Neuronal stem cell (in vitro differentiated cells): ENCODE measurements around the gene MUSTN1.

Source experiments
- DNase-seq: peaks from one replicate; pipeline ENCODE4 v3.0.0-alpha.2; 2013; ENCODE audit warnings: low spot score
- H2AFZ ChIP-seq: one replicate; pipeline ENCODE4 v1.6.1; 2013; ENCODE audit warnings: mild to moderate bottlenecking, low read length, inconsistent platforms
- H2AK5ac ChIP-seq: 2 replicates; pipeline ENCODE4 v1.6.1; 2013; ENCODE audit warnings: low read depth, mild to moderate bottlenecking, inconsistent platforms, low read length, moderate library complexity, mixed read lengths
- H2BK120ac ChIP-seq: 2 replicates; pipeline ENCODE4 v1.6.1; 2013; ENCODE audit warnings: low read depth, mild to moderate bottlenecking, inconsistent platforms, low read length, moderate library complexity, mixed read lengths
- H2BK12ac ChIP-seq: one replicate; pipeline ENCODE4 v1.6.1; 2013; ENCODE audit warnings: low read length, inconsistent platforms
- H2BK15ac ChIP-seq: 2 replicates; pipeline ENCODE4 v1.6.1; 2013; ENCODE audit warnings: mild to moderate bottlenecking, low read length, inconsistent platforms, mixed read lengths
- H2BK5ac ChIP-seq: one replicate; pipeline ENCODE4 v1.6.1; 2013; ENCODE audit warnings: inconsistent platforms, mild to moderate bottlenecking, low read length, moderate library complexity
- H3K14ac ChIP-seq: one replicate; pipeline ENCODE4 v1.6.1; 2013; ENCODE audit warnings: low read length, inconsistent platforms
- H3K18ac ChIP-seq: 2 replicates; pipeline ENCODE4 v1.6.1; 2013; ENCODE audit warnings: low read length, inconsistent platforms
- H3K23ac ChIP-seq: 2 replicates; pipeline ENCODE4 v1.6.1; 2013; ENCODE audit warnings: low read depth, mild to moderate bottlenecking, mixed read lengths, low read length, inconsistent platforms; ENCODE audit not compliant: poor library complexity
- H3K27ac ChIP-seq: replicated peaks from 3 replicates; pipeline ENCODE4 v1.5.1; 2013; ENCODE audit warnings: low read length, inconsistent platforms
- H3K27me3 ChIP-seq, 3 experiments: 2 replicates each; pipeline ENCODE4 v1.6.1; 2013; ENCODE audit warnings: low read length in 3 of 3, mild to moderate bottlenecking in 2 of 3, inconsistent platforms in 1 of 3, low read depth in 1 of 3, mixed read lengths in 1 of 3, moderate library complexity in 1 of 3; ENCODE audit not compliant: control insufficient read depth in 3 of 3, insufficient read depth in 3 of 3
- H3K36me3 ChIP-seq, 2 donors: replicated peaks in 1 of 2; 2 replicates each; pipeline ENCODE4 v1.6.1; 2013; ENCODE audit warnings: low read length in 2 of 2; ENCODE audit not compliant: control insufficient read depth in 2 of 2, insufficient read depth in 2 of 2
- H3K4ac ChIP-seq: 2 replicates; pipeline ENCODE4 v1.6.1; 2013; ENCODE audit warnings: inconsistent platforms, mild to moderate bottlenecking, low read length, moderate library complexity
- H3K4me1 ChIP-seq, 2 donors: 1 replicate in 1 of 2; 2 replicates in 1 of 2; pipeline ENCODE4 v1.6.1; 2013; ENCODE audit warnings: low read length in 2 of 2, low read depth in 1 of 2; ENCODE audit not compliant: control insufficient read depth in 2 of 2, insufficient read depth in 1 of 2
- H3K4me2 ChIP-seq: one replicate; pipeline ENCODE4 v1.6.1; 2013; ENCODE audit warnings: mild to moderate bottlenecking, low read length, inconsistent platforms; ENCODE audit not compliant: insufficient read depth, poor library complexity, severe bottlenecking
- H3K4me3 ChIP-seq, 2 donors: 2 replicates each; pipeline ENCODE4 v1.5.1; 2013; ENCODE audit warnings: low read length in 2 of 2, mild to moderate bottlenecking in 2 of 2, inconsistent platforms in 1 of 2, moderate library complexity in 1 of 2
- H3K79me1 ChIP-seq: one replicate; pipeline ENCODE4 v1.6.1; 2013; ENCODE audit warnings: low read depth, mild to moderate bottlenecking, inconsistent platforms, low read length, moderate library complexity
- H3K9ac ChIP-seq: one replicate; pipeline ENCODE4 v1.6.1; 2013; ENCODE audit warnings: mild to moderate bottlenecking, low read depth, low read length, inconsistent platforms; ENCODE audit not compliant: poor library complexity
- H3K9me3 ChIP-seq, 2 donors: replicated peaks in 1 of 2; 2 replicates each; pipeline versions ENCODE3 to v1.6.1; 2013; ENCODE audit warnings: low read length in 2 of 2, mild to moderate bottlenecking in 2 of 2, inconsistent platforms in 1 of 2, low read depth in 1 of 2, mixed read lengths in 1 of 2, moderate library complexity in 1 of 2; ENCODE audit not compliant: control insufficient read depth in 2 of 2, insufficient read depth in 1 of 2
- H4K8ac ChIP-seq: one replicate; pipeline ENCODE4 v1.6.1; 2013; ENCODE audit warnings: low read depth, mild to moderate bottlenecking, inconsistent platforms, low read length, moderate library complexity
- H4K91ac ChIP-seq: one replicate; pipeline ENCODE4 v1.6.1; 2013; ENCODE audit warnings: low read length, low read depth, mild to moderate bottlenecking, inconsistent platforms; ENCODE audit not compliant: poor library complexity
- WGBS, 2 donors: extraction: QIAGEN DNeasy Blood & Tissue Kit; methylation state at CpG; one replicate each; pipeline ENCODE4 v1.1.7; 2013; ENCODE audit warnings: missing lambda C conversion rate in 2 of 2, mixed read lengths in 1 of 2; ENCODE audit not compliant: insufficient read length in 2 of 2, insufficient replicate concordance in 1 of 2; ENCODE audit errors: extremely low coverage in 2 of 2; 5-methylcytosine and 5-hydroxymethylcytosine counted together

Gene MUSTN1

GRCh38 chr3:52796411-52796810 is 38.4 kb downstream of the MUSTN1 start:
- H3K4me2 ChIP-seq: no peak overlapping the region
- no peak overlapping the region for H2BK120ac ChIP-seq
- no peaks in the 10 kb centered on the region for H3K9me3 ChIP-seq
- no peak overlapping the region for H2BK12ac ChIP-seq
- no peak overlapping the region for H3K4ac ChIP-seq
- no peak overlapping the region for H3K4me3 ChIP-seq
- no peak overlapping the region for H4K8ac ChIP-seq
- no peak overlapping the region for H3K9ac ChIP-seq
- H3K14ac ChIP-seq: no peak overlapping the region
- WGBS, 2 donors: no CpG with 5 or more reads among the region's 9 CpGs
- no peak overlapping the region for H2BK5ac ChIP-seq
- H3K79me1 ChIP-seq: no peaks in the 10 kb centered on the region
- no peak overlapping the region for H2BK15ac ChIP-seq
- no peak overlapping the region for H3K23ac ChIP-seq
- peaks cover 0 to 10% (median 0%) of the 10 kb centered on the region in 3 experiments for H3K27me3 ChIP-seq
- no peak for DNase-seq
- H3K27ac ChIP-seq: no peak overlapping the region
- peaks cover 4 to 9% of the 10 kb centered on the region in 2 donors for H3K4me1 ChIP-seq
- no peak overlapping the region for H4K91ac ChIP-seq
- H2AK5ac ChIP-seq: no peak overlapping the region
- no peaks in the 10 kb centered on the region for H3K36me3 ChIP-seq
- H3K18ac ChIP-seq: no peak overlapping the region
- no peak overlapping the region for H2AFZ ChIP-seq

- H3K4me1 ChIP-seq: peaks cover 4 to 9% of the 10 kb centered on the region in 2 donors
- no peak overlapping the region for H2BK12ac ChIP-seq
- no peak overlapping the region for H2BK5ac ChIP-seq
- H3K79me1 ChIP-seq: no peaks in the 10 kb centered on the region
- no peak overlapping the region for H3K27ac ChIP-seq
- H3K4me3 ChIP-seq: no peak overlapping the region
- H3K18ac ChIP-seq: no peak overlapping the region
- H3K36me3 ChIP-seq: no peaks in the 10 kb centered on the region
- no peak overlapping the region for H3K9ac ChIP-seq
- DNase-seq: no peak
- no peak overlapping the region for H4K91ac ChIP-seq
- no peak overlapping the region for H2AK5ac ChIP-seq
- no peak overlapping the region for H3K4ac ChIP-seq
- H3K9me3 ChIP-seq: no peaks in the 10 kb centered on the region
- WGBS, 2 donors: no CpG with 5 or more reads among the region's 9 CpGs
- peak overlapping the region; percentile 49 for H2BK120ac ChIP-seq
- H2BK15ac ChIP-seq: no peak overlapping the region
- H3K4me2 ChIP-seq: no peak overlapping the region
- H4K8ac ChIP-seq: no peak overlapping the region
- H3K23ac ChIP-seq: no peak overlapping the region
- H3K14ac ChIP-seq: no peak overlapping the region
- H2AFZ ChIP-seq: no peak overlapping the region
- H3K27me3 ChIP-seq: peaks cover 0 to 10% (median 0%) of the 10 kb centered on the region in 3 experiments
Observed at GRCh38 chr3:52795298-52795900, 39.4 kb downstream of the MUSTN1 start.

GRCh38 chr3:52794612-52795099 is 40.2 kb downstream of the MUSTN1 start, which contains the start of gene ITIH3:
ITIH3 (plus strand) TSS chr3:52794796; CDS start chr3:52794804, 8 bp downstream.
- Histone ChIP-seq H3K79me1 (no peaks in the 10 kb centered on the region), H3K4me3 (no peak within 1 kb of the TSS), H3K4me1 (peaks cover 4 to 9% of the 10 kb centered on the region in 2 donors), H2BK12ac (no peak within 1 kb of the TSS), H4K8ac (no peak within 1 kb of the TSS), H3K18ac (peak within 1 kb of the TSS; percentile 50), H2AFZ (peak within 1 kb of the TSS; percentile 39), H3K36me3 (no peaks in the 10 kb centered on the region), H4K91ac (no peak within 1 kb of the TSS), H3K9ac (no peak within 1 kb of the TSS), H3K4me2 (no peak within 1 kb of the TSS), H3K23ac (peak within 1 kb of the TSS; percentile 53), H3K27me3 (peaks cover 0 to 10% (median 0%) of the 10 kb centered on the region in 3 experiments), H2BK15ac (no peak within 1 kb of the TSS), H3K4ac (no peak within 1 kb of the TSS), H3K14ac (peak within 1 kb of the TSS; percentile 13), H3K9me3 (no peaks in the 10 kb centered on the region), H3K27ac (no peak within 1 kb of the TSS), H2BK5ac (no peak within 1 kb of the TSS), H2BK120ac (peak within 1 kb of the TSS; percentile 49), H2AK5ac (peak within 1 kb of the TSS; percentile 12)
- DNase-seq: no peak
- no CpG with 5 or more reads among the region's 10 CpGs for WGBS, 2 donors

- H2BK120ac ChIP-seq: no peak overlapping the region
- H3K9me3 ChIP-seq: no peaks in the 10 kb centered on the region
- H3K14ac ChIP-seq: peak overlapping the region; percentile 13
- H2BK5ac ChIP-seq: no peak overlapping the region
- H2AK5ac ChIP-seq: peak overlapping the region; percentile 12
- H3K23ac ChIP-seq: no peak overlapping the region
- no peak overlapping the region for H2BK15ac ChIP-seq
- H3K18ac ChIP-seq: peak overlapping the region; percentile 50
- no peak overlapping the region for H2BK12ac ChIP-seq
- WGBS, 2 donors: no CpG with 5 or more reads among the region's 9 CpGs
- peaks cover 4 to 11% of the 10 kb centered on the region in 2 donors for H3K4me1 ChIP-seq
- DNase-seq: no peak
- H3K4me2 ChIP-seq: no peak overlapping the region
- H3K9ac ChIP-seq: no peak overlapping the region
- H2AFZ ChIP-seq: peak overlapping the region; percentile 39
- H3K4me3 ChIP-seq: no peak overlapping the region
- no peak overlapping the region for H4K8ac ChIP-seq
- H3K27me3 ChIP-seq: peaks cover 0 to 10% (median 0%) of the 10 kb centered on the region in 3 experiments
- no peak overlapping the region for H3K27ac ChIP-seq
- H4K91ac ChIP-seq: no peak overlapping the region
- no peaks in the 10 kb centered on the region for H3K36me3 ChIP-seq
- H3K4ac ChIP-seq: no peak overlapping the region
- H3K79me1 ChIP-seq: no peaks in the 10 kb centered on the region
Observed at GRCh38 chr3:52793702-52794611, 40.9 kb downstream of the MUSTN1 start.
